ENCODE data around the gene AGPAT2.
A peak's percentile ranks its signal among the peaks of the same experiment; 100 is the strongest.

Gene AGPAT2

GRCh38 chr9:136687721-136688223, 515 bp upstream of the AGPAT2 start:
- no peak for DNase-seq

GRCh38 chr9:136686534-136686793, 793 bp downstream of the AGPAT2 start:
- no peak for DNase-seq

GRCh38 chr9:136685790-136686533, 1.3 kb downstream of the AGPAT2 start:
- DNase-seq: no peak

GRCh38 chr9:136685216-136685615, 2.0 kb downstream of the AGPAT2 start:
- no peak for DNase-seq

- no peak for DNase-seq
These were observed 2.5 kb downstream of the AGPAT2 start for GRCh38 chr9:136684799-136685198.

GRCh38 chr9:136684339-136684738, 2.9 kb downstream of the AGPAT2 start:
- no peak for DNase-seq

- no peak for DNase-seq
These were observed 3.5 kb downstream of the AGPAT2 start for GRCh38 chr9:136683755-136684154.

- DNase-seq: no peak
These were observed 4.0 kb downstream of the AGPAT2 start for GRCh38 chr9:136683173-136683745.

- DNase-seq: no peak
These were observed 4.5 kb downstream of the AGPAT2 start for GRCh38 chr9:136682710-136683109.

GRCh38 chr9:136681945-136682699, 5.1 kb downstream of the AGPAT2 start:
- no peak for DNase-seq

- no peak for DNase-seq
These were observed 6.2 kb downstream of the AGPAT2 start for GRCh38 chr9:136681029-136681428.

GRCh38 chr9:136679431-136679941, 7.8 kb downstream of the AGPAT2 start:
- peak in 1 of 2 donors; percentile 52 for DNase-seq

GRCh38 chr9:136678624-136679023, 8.6 kb downstream of the AGPAT2 start:
- no peak for DNase-seq

- no peak for DNase-seq
These were observed 9.2 kb downstream of the AGPAT2 start for GRCh38 chr9:136678034-136678433.

GRCh38 chr9:136676920-136677686, 10.2 kb downstream of the AGPAT2 start:
- no peak for DNase-seq

GRCh38 chr9:136676297-136676794, 10.9 kb downstream of the AGPAT2 start:
- no peak for DNase-seq

- DNase-seq: no peak
These were observed 11.6 kb downstream of the AGPAT2 start for GRCh38 chr9:136675477-136676296.

- DNase-seq: no peak
These were observed 12.4 kb downstream of the AGPAT2 start for GRCh38 chr9:136674786-136675349.

GRCh38 chr9:136673975-136674785, 13.1 kb downstream of the AGPAT2 start:
- no peak for DNase-seq

- DNase-seq: no peak
These were observed 13.9 kb downstream of the AGPAT2 start for GRCh38 chr9:136673088-136673974.

Data from CD4-positive, alpha-beta T cell treated with Interleukin-4 for 1 hour (primary cell).